ENCODE data around the gene ZNF365. TPM values are rescaled to one million over a fixed set of nuclear protein-coding genes. Genes with fewer than 3 reads are reported as not detected.
"Not testable (repeated sequence)": the region's sequence is repeated elsewhere in the genome, so short reads cannot be mapped to it uniquely, and the experiment has no call there.

ZNF365 gene
- total RNA-seq, 2 donors from 2014 or later, result 0.12 to 0.30 TPM

DNA sequence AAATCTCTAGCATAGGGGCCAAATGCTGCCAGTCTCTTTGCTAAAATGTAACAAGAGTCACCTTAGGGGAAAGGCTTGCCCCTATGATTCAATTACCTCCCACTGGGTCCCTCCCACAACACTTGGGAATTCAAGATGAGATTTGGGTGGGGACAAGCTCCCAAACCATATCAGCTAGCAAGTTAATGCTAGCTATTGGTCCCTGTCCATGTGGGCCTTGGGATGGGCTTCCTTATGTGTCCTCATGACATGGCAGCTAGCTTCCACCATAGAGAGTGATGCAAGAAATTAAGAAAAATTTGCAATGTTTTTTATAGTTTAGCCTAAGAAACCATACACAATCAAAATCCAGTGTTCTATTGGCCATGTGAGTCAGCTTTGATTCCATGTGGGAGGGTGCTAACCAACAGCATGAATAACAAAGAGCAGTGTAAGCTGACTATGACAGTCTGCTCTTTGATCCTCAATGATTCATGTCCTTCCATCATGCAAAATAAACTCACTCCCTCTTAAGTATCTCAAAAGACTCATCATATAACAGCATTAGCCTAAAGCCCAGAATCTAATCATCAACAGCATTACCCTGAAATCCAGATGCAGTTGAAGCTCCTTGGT is 21.7 kb upstream of the ZNF365 start:
- peak overlapping the region; percentile 78 for H3K27ac Mint-ChIP-seq

DNA sequence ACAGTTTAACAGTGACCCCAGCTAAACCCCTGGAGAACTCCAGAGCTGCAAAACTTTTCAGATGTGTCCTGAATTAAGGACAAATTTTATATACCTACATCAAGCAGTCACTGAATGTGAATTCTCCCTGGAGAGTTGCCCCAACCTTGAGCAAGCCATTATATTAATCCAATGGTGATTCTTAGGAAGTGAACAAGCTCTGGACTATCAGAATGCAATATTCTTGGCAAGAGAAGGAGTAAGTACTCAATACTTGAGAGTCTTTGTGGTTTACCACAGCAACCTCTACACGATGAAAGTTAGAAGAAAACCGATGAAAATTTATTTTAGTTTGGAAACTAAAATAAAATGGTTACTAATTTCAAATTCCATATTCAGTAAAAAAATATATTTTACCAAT is 19.3 kb upstream of the ZNF365 start:
- Mint-ChIP-seq H3K36me3 (ENCODE audit: insufficient read depth in 2 of 2) (peaks cover 9 to 26% of the 10 kb centered on the region in 2 donors), H3K4me3 (no peak overlapping the region), H3K4me1 (ENCODE audit: low read depth) (peaks cover 26% of the 10 kb centered on the region), H3K27ac (no peak overlapping the region), H3K9me3 (peaks cover 15 to 19% of the 10 kb centered on the region in 2 donors), H3K27me3 (ENCODE audit: low read depth) (peaks cover 8% of the 10 kb centered on the region)
- ATAC-seq (replicated peaks in 1 of 2), result no peak
- no peak for DNase-seq

More for the DNA sequence above, 21.7 kb upstream of the ZNF365 start:
- peak; percentile 99 for ATAC-seq (replicated peaks in 1 of 2)
- peak; percentile 9 to 30 for DNase-seq
- peaks cover 22% of the 10 kb centered on the region for H3K27me3 Mint-ChIP-seq (ENCODE audit: low read depth)
- peaks cover 15 to 24% of the 10 kb centered on the region in 2 donors for H3K36me3 Mint-ChIP-seq (ENCODE audit: insufficient read depth in 2 of 2)
- peaks cover 16% of the 10 kb centered on the region for H3K4me1 Mint-ChIP-seq (ENCODE audit: low read depth)
- peaks cover 14 to 24% of the 10 kb centered on the region in 2 donors for H3K9me3 Mint-ChIP-seq
- no peak overlapping the region for H3K4me3 Mint-ChIP-seq

DNA sequence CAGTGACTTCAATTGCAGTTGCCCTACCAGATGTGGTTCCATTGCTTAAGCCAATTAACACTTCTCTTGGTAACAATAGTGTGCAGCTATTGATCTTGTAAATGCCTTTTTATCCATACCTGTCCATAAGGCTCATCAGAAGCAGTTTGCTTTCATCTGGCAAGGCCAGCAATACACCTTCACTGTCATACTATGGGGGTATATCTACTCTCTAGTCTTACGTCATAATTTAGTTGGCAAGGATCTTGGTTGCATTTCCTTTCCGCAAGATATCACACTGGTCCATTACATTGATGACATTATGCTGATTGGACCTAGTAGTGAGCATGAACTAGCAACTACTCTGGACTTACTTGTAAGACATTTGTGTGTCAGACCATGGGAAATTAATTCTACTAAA is 17.7 kb upstream of the ZNF365 start:
- no peak overlapping the region for H3K4me3 Mint-ChIP-seq
- H3K4me1 Mint-ChIP-seq (ENCODE audit: low read depth), result peaks cover 26% of the 10 kb centered on the region
- no peak overlapping the region for H3K27ac Mint-ChIP-seq
- H3K9me3 Mint-ChIP-seq, result peaks cover 9 to 10% of the 10 kb centered on the region in 2 donors
- H3K27me3 Mint-ChIP-seq (ENCODE audit: low read depth), result peaks cover 18% of the 10 kb centered on the region
- ATAC-seq (replicated peaks in 1 of 2) (no peak), DNase-seq (no peak)
- H3K36me3 Mint-ChIP-seq (ENCODE audit: insufficient read depth in 2 of 2), result peaks cover 2 to 17% of the 10 kb centered on the region in 2 donors

DNA sequence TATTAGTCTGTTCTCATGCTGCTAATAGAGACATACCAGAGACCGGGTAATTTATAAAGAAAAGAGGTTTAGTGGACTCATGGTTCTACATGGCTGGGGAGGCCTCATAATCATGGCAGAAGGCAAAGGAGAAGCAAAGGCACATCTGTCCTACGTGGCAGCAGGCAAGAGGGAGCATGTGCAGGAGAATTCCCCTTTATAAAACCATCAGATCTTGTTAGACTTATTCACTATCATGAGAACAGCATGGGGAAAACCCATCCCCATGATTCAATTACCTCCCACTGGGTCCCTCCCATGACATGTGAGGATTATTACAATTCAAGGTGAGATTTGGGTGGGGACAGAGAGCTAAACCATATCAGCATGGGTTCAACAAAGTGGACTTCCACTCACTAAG is 16.0 kb upstream of the ZNF365 start:
- H3K27me3 Mint-ChIP-seq (ENCODE audit: low read depth), result peaks cover 29% of the 10 kb centered on the region
- peaks cover 13% of the 10 kb centered on the region for H3K4me1 Mint-ChIP-seq (ENCODE audit: low read depth)
- H3K4me3 Mint-ChIP-seq; DNase-seq; ATAC-seq (replicated peaks in 1 of 2); H3K27ac Mint-ChIP-seq; H3K36me3 Mint-ChIP-seq (ENCODE audit: insufficient read depth in 2 of 2): not testable (repeated sequence)
- peaks cover 5 to 10% of the 10 kb centered on the region in 2 donors for H3K9me3 Mint-ChIP-seq

DNA sequence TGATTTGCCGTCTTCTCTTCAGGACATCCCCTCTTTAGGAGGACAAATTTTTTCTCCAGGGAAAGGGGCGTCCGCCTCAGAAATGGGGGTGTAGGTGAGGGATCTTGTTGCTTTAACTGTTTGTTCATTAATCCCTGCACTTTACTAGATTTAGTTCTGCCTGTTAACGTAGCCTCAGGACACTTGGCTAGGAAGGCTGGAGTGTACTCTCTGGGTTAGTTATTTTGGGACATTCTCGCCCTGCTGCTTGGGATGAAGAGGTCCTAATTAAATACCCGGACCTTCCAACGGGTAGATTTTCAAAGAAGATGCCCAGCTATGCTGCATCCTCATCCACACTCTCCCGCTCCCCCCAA is 552 bp upstream of the ZNF365 start:
- DNase-seq (no peak), ATAC-seq (replicated peaks in 1 of 2) (no peak)
- no peaks in the 10 kb centered on the region for H3K9me3 Mint-ChIP-seq
- H3K27ac Mint-ChIP-seq, result no peak overlapping the region
- H3K36me3 Mint-ChIP-seq (ENCODE audit: insufficient read depth in 2 of 2), result no peaks in the 10 kb centered on the region
- peaks cover 41% of the 10 kb centered on the region for H3K27me3 Mint-ChIP-seq (ENCODE audit: low read depth)
- peaks cover 10% of the 10 kb centered on the region for H3K4me1 Mint-ChIP-seq (ENCODE audit: low read depth)
- peak overlapping the region; percentile 84 to 92 for H3K4me3 Mint-ChIP-seq

DNA sequence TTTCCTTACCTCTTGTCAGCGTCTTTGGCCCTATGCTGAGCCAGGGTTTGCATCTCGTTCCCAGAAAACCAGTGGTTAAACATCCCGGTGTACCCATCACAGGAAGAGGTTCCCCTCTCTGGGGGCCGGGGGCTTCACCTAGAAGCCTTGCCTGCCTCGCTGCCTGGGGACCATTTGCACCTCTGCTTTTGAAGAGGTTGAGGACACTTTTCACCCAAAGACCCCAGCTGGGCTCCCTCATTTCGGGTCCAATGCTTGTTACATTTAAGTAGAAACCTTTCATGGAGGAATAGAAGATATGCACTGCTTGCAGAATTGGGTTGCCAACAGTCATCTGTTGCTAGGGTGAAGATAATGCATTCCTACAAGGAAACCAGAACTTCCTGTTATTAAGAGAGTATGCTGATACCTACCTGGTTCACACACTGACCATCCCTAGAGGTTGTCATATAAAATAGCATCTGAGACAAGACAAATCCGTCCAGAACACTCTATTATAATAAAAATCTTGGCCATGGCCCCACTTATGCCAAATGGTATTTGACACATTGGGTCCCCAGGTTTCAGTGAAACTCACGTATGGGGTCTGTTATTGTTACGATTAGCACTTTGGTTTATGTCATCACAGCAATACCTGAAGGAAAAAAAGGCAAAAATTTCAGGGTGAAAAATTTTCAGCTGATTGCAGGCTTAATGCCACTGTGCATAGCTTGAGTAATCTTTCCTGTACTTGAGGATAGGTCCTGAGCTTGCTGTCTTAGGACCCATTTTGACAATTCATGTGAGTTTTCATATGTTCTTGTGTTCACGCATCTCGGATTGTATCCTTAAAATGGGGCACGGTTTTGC is 917 bp downstream of the ZNF365 start:
- H3K9me3 Mint-ChIP-seq, result no peaks in the 10 kb centered on the region
- H3K36me3 Mint-ChIP-seq (ENCODE audit: insufficient read depth in 2 of 2), result no peaks in the 10 kb centered on the region
- H3K27me3 Mint-ChIP-seq (ENCODE audit: low read depth), result peaks cover 34% of the 10 kb centered on the region
- peaks cover 10% of the 10 kb centered on the region for H3K4me1 Mint-ChIP-seq (ENCODE audit: low read depth)
- H3K27ac Mint-ChIP-seq, result peak overlapping the region; percentile 9
- ATAC-seq (replicated peaks in 1 of 2) (no peak), DNase-seq (no peak)
- peak overlapping the region; percentile 74 to 75 for H3K4me3 Mint-ChIP-seq

DNA sequence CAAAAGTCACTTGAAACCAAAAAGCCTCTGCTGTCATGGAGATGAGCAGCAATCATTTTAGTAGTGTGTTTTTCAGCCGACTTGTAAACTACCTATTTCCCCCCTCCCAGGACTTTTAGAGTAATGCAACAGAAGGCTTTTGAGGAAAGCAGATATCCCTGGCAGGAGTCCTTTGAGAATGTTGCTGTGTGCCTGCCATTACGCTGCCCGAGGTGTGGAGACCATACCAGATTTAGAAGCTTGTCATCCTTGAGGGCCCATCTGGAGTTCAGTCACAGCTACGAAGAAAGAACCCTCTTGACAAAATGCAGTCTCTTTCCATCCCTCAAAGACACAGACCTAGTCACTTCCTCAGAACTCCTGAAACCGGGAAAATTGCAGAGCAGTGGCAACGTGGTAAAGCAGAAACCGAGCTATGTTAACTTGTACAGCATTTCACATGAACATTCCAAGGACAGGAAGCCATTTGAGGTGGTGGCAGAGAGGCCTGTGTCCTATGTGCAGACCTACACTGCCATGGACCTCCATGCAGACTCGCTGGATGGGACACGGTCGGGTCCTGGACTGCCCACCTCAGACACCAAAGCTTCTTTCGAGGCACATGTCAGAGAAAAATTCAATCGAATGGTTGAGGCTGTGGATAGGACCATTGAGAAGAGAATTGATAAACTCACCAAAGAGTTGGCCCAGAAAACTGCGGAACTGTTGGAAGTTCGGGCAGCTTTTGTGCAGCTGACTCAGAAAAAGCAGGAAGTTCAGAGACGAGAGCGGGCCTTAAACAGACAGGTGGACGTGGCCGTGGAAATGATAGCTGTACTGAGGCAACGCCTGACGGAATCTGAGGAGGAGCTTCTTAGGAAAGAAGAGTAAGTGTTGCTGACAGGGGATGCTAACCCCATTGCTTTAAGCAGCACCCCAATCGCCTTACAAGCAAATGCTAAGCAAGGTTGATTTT is 2.2 kb downstream of the ZNF365 start:
- H3K36me3 Mint-ChIP-seq (ENCODE audit: insufficient read depth in 2 of 2), result no peaks in the 10 kb centered on the region
- H3K27ac Mint-ChIP-seq, result no peak overlapping the region
- no peaks in the 10 kb centered on the region for H3K9me3 Mint-ChIP-seq
- DNase-seq (no peak), ATAC-seq (replicated peaks in 1 of 2) (no peak)
- peaks cover 44% of the 10 kb centered on the region for H3K27me3 Mint-ChIP-seq (ENCODE audit: low read depth)
- H3K4me3 Mint-ChIP-seq, result no peak overlapping the region
- peaks cover 10% of the 10 kb centered on the region for H3K4me1 Mint-ChIP-seq (ENCODE audit: low read depth)

DNA sequence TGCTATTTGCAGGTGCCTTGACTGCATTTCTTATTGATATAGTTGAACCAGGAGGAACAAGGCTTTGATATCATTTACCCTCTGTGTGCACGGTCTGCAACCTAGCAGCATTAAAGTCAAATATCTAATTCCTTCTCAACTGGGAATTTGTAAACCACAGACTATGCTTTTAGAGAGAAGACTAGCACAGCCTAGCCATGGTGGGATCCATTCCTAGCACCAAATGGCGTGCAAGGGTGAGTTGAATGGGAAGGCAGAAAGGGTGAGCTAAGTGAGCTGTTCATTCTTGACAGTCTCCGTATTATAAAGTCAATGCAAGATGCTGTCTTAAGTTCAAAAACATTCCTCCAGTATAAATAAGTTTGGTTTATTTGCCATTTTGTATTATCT is 2.9 kb downstream of the ZNF365 start:
- Mint-ChIP-seq H3K4me3 (peak overlapping the region in 1 of 2 donors; percentile 13), H3K4me1 (ENCODE audit: low read depth) (peaks cover 10% of the 10 kb centered on the region), H3K36me3 (ENCODE audit: insufficient read depth in 2 of 2) (no peaks in the 10 kb centered on the region), H3K27ac (no peak overlapping the region), H3K9me3 (no peaks in the 10 kb centered on the region), H3K27me3 (ENCODE audit: low read depth) (peaks cover 51% of the 10 kb centered on the region)
- no peak for ATAC-seq (replicated peaks in 1 of 2)
- no peak for DNase-seq

DNA sequence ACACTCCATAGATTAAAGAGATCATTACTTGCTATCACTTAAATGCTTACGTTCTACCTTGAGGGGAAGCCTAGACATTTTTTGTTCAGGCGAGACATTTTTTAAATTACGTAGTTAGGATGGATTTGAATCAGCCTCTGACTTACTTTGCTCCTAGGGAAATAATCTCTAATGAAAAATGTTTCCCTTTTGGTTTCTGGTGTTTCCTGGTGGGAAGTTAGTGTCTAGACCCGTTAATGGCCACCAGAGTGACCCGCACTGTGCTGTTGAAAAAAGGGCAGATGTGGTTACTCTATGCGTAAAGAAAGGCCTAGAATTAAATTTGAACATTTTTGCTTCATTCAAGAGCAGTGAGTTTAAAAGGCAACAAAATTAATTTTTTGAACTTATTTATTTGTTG is 3.8 kb downstream of the ZNF365 start:
- H3K4me3 Mint-ChIP-seq, result no peak overlapping the region

DNA sequence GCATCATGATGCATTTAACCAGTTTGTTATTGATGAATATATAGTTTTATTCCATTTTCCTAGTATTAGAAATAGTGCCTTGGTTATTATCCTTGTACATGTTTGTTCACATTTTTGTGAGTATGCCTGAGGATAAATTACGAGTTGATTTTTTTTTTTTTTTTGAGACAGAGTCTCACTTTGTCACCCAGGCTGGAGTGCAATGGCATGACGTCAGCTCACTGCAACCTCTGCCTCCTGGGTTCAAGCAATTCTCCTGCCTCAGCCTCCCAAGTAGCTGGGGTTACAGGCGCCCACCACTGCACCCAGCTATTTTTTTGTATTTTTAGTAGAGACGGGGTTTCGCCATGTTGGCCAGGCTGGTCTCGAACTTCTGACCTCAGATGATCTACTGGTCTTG is 4.7 kb downstream of the ZNF365 start:
- not testable (repeated sequence) for H3K36me3 Mint-ChIP-seq (ENCODE audit: insufficient read depth in 2 of 2); H3K27ac Mint-ChIP-seq; H3K9me3 Mint-ChIP-seq; ATAC-seq (replicated peaks in 1 of 2); H3K4me3 Mint-ChIP-seq; DNase-seq
- Mint-ChIP-seq H3K27me3 (ENCODE audit: low read depth) (peaks cover 60% of the 10 kb centered on the region), H3K4me1 (ENCODE audit: low read depth) (peaks cover 15% of the 10 kb centered on the region)

More for the DNA sequence above, 3.8 kb downstream of the ZNF365 start:
- Mint-ChIP-seq H3K36me3 (ENCODE audit: insufficient read depth in 2 of 2) (no peaks in the 10 kb centered on the region), H3K9me3 (no peaks in the 10 kb centered on the region), H3K27ac (no peak overlapping the region), H3K4me1 (ENCODE audit: low read depth) (peaks cover 12% of the 10 kb centered on the region), H3K27me3 (ENCODE audit: low read depth) (peaks cover 58% of the 10 kb centered on the region)
- ATAC-seq (replicated peaks in 1 of 2), result no peak
- no peak for DNase-seq

DNA sequence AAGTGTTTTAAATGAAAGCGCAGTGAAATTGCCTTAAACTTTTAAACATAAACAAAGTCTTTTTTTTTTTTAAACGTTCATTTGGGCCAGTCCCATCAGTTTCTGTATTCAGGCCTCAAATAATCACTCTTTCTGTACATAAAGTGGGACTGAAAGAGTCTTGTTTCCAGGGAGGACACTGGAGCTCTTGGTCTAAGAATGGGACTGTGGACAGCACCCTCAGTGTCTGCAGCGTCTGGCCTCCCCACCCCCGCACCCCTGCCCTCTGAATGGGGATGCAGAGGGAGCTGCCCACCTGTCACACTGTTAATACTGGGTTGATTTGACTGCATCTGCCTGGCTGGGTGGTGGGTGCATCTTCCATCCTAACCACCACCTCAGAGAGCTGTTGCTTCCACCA is 5.2 kb downstream of the ZNF365 start:
- DNase-seq, result no peak
- no peak for ATAC-seq (replicated peaks in 1 of 2)
- Mint-ChIP-seq H3K27me3 (ENCODE audit: low read depth) (peaks cover 58% of the 10 kb centered on the region), H3K9me3 (no peaks in the 10 kb centered on the region), H3K27ac (no peak overlapping the region), H3K4me3 (no peak overlapping the region), H3K4me1 (ENCODE audit: low read depth) (peaks cover 19% of the 10 kb centered on the region), H3K36me3 (ENCODE audit: insufficient read depth in 2 of 2) (no peaks in the 10 kb centered on the region)

DNA sequence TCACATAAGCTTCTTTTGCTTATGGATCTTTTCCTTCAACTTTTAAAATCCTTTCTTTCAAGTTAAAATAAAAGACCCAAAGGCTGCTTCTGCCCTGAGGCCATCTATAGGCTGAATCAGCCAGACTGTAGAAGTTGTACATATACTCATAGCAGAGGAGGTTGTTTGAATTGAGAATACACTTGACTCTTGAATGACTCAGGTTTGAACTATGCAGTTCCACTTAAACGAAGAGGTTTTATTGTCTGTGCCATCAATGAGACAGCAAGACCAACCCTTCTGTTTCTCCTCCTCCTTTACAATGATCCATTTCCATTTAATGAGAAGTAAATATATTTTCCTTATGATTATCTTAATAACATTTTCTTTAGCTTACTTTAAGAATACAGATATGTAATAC is 5.8 kb downstream of the ZNF365 start:
- DNase-seq (no peak), ATAC-seq (replicated peaks in 1 of 2) (peak; percentile 55 to 71)
- Mint-ChIP-seq H3K4me1 (ENCODE audit: low read depth) (peaks cover 21% of the 10 kb centered on the region), H3K36me3 (ENCODE audit: insufficient read depth in 2 of 2) (no peaks in the 10 kb centered on the region), H3K27me3 (ENCODE audit: low read depth) (peaks cover 54% of the 10 kb centered on the region), H3K4me3 (no peak overlapping the region), H3K9me3 (no peaks in the 10 kb centered on the region), H3K27ac (no peak overlapping the region)
